Mesodermal cell (in vitro differentiated cells): ENCODE data around the gene ANXA2R.

Source experiments
- H3K27ac ChIP-seq: 2 replicates; pipeline ENCODE4 v1.7.0; 2013; ENCODE audit warnings: mild to moderate bottlenecking, low read depth, low read length, moderate library complexity; ENCODE audit not compliant: severe bottlenecking
- H3K36me3 ChIP-seq: 2 replicates; pipeline ENCODE4 v1.7.1; 2013; ENCODE audit warnings: mild to moderate bottlenecking, low read length, moderate library complexity; ENCODE audit not compliant: control insufficient read depth, insufficient read depth
- H3K4me1 ChIP-seq: one replicate; pipeline ENCODE4 v1.7.1; 2013; ENCODE audit warnings: mild to moderate bottlenecking, low read length; ENCODE audit not compliant: insufficient read depth, control insufficient read depth, poor library complexity, severe bottlenecking
- H3K4me3 ChIP-seq: 2 replicates; pipeline ENCODE4 v1.7.0; 2013; ENCODE audit warnings: low read length, control low read depth, mild to moderate bottlenecking; ENCODE audit not compliant: insufficient read depth, poor library complexity, severe bottlenecking; ENCODE audit errors: extremely low read depth
- H3K9me3 ChIP-seq: 2 replicates; pipeline ENCODE4 v1.7.1; 2013; ENCODE audit warnings: mild to moderate bottlenecking, low read length, moderate library complexity; ENCODE audit not compliant: control insufficient read depth
- WGBS, 2 experiments: methylation state at CpG; one replicate each; pipeline ENCODE4 v1.1.5; 2013; ENCODE audit warnings: missing lambda C conversion rate in 2 of 2; ENCODE audit not compliant: insufficient coverage in 2 of 2; 5-methylcytosine and 5-hydroxymethylcytosine counted together

The ANXA2R gene

DNA sequence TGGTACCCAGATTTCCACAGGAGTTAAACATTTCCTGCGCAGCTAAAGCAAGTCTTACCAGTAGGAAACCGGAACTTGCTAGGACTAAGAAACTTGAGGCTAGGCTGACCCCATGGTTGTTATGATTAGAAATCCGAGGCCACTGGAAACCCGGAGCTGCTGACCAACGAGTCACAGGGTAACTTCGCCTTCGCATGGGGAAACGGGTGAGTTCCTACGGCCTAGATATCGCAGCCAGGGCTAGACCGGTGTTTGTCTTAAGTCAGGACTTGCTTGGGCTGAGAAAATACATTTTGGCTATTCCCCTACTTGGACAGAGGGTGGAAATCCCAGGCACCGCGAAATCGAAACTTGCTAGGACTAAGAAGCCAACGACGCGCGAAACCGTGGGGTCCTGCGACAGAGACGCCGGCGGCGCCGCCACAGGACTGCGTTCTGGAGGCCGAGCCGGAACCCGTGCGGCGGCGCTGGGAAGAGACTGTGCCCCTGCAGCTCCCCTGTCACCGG lies 1.6 kb upstream of the ANXA2R start:
- Histone ChIP-seq H3K4me3 (peak overlapping the region; percentile 46), H3K27ac (peak overlapping the region; percentile 89), H3K36me3 (no peaks in the 10 kb centered on the region), H3K9me3 (no peaks in the 10 kb centered on the region), H3K4me1 (peaks cover 15% of the 10 kb centered on the region)
- WGBS, 2 experiments = 2 to 4% methylated on average over 32 to 33 of the region's 33 CpGs

DNA sequence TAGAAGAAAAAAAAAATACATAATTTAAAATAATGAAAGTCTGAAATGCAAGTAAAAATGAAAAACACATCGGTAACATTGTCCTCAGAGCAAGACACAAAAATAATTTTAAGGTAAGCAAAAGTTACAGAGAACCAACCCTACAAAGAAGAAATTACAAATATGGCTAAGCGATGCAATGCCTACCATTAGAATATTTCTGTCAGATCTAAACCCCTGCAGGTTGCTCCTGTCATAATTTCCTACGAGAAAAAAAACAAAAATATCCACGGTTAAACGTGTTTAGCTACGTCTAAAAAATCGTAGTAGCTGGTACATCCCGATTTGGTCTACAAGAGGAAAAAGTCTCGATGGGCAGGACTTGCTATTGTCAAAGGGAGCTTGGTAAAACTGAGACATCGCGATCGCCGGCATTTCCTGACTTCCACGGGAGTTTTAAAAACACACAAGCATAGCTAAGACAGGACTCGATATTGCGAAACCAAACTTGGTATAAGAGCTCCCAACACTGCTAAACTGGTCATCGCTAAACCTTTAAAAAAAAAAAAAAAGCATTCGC lies 1.1 kb upstream of the ANXA2R start:
- peak overlapping the region; percentile 46 for H3K4me3 ChIP-seq
- no peaks in the 10 kb centered on the region for H3K36me3 ChIP-seq
- H3K27ac ChIP-seq = peak overlapping the region; percentile 89
- H3K4me1 ChIP-seq = peaks cover 15% of the 10 kb centered on the region
- 7 to 9% methylated on average over 16 to 17 of the region's 18 CpGs for WGBS, 2 experiments
- H3K9me3 ChIP-seq = no peaks in the 10 kb centered on the region

DNA sequence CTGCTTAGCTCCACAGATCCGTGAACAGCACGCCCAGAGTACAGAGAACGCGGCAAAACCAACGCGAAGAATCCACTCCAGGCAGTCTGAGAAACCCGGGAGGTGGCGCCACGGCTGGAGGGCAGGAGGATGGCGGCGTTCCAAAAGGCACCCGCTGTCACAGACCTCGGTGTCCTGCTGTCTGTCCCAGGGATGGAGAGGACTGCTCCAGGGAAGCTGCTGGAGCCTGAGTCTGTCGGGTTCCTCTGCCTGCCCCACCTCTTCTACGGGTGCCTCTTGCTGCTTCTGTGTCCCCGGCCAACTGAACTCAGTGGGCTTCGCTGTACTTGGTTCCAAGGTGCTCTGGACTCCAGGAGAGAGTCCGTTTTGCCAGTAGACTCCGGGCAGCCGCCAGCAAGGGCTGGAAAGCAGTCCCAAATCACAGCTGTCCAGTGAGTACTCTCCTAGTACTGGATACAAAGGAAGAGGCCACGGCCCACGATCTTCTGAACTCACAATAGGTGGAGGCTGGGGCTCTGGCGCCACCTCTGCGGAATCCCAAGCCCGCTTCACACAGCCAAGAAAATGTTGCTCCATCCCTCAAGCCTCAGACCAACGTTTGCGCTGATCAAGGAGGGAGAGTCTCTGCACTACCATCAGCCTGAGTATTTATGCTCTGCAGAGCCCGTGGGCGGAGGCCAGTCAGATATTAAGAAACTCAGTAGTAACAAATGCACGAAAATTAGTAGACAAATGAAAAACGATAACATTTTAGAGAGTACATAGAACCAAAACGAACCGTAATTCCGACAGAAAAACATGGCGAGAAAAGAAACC lies 440 bp downstream of the ANXA2R start:
- Histone ChIP-seq H3K9me3 (no peaks in the 10 kb centered on the region), H3K27ac (peak overlapping the region; percentile 58), H3K4me1 (peaks cover 22% of the 10 kb centered on the region), H3K4me3 (peak overlapping the region; percentile 46), H3K36me3 (no peaks in the 10 kb centered on the region)
- 4 to 6% methylated on average over 20 to 28 of the region's 35 CpGs for WGBS, 2 experiments

DNA sequence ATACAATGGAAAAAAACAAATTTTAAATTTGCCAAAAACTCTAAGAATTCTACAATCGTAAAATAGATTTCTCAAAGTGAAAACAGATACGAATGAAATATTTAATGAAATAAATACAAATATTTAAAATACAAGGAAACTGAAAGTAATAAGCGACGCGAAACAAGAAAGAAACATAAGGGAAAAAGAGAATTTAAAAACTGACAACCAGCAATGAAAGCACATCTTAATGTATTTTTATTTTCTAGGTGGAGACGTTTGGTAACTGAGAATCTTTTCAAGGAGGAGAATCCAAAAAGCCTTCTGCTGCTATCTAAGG lies 1.0 kb downstream of the ANXA2R start:
- peaks cover 26% of the 10 kb centered on the region for H3K4me1 ChIP-seq
- WGBS, 2 experiments = no CpG with 5 or more reads among the region's 6 CpGs
- no peaks in the 10 kb centered on the region for H3K9me3 ChIP-seq
- peak overlapping the region; percentile 46 for H3K4me3 ChIP-seq
- no peaks in the 10 kb centered on the region for H3K36me3 ChIP-seq
- peak overlapping the region; percentile 58 for H3K27ac ChIP-seq

DNA sequence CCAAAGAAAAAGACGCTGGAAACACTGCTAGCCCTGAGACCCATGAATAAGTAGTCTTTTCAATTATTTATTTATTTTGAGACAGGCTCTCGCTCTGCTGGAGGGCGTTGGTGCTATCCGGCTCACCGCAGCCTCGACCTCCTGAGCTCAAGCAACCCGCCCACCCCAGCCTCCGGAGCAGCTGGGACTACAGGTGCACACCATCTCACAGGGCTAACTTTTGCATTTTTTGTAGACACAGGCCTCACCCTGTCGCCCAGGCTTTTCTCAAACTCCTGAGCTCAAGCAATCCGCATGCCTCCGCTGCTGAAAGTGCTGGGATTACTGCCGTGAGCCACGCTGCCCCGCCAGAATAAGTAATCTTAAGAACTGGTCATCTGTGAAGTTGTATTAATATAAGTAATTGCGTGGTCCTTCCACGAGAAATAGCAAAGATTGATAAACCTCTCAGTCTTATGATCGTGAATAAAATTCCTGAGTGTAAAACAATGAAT lies 1.6 kb downstream of the ANXA2R start:
- H3K4me3 ChIP-seq = no peak overlapping the region
- H3K4me1 ChIP-seq = peaks cover 30% of the 10 kb centered on the region
- H3K9me3 ChIP-seq = no peaks in the 10 kb centered on the region
- no peak overlapping the region for H3K27ac ChIP-seq
- WGBS, 2 experiments = 72 to 76% methylated on average over 13 to 16 of the region's 17 CpGs
- H3K36me3 ChIP-seq = no peaks in the 10 kb centered on the region

DNA sequence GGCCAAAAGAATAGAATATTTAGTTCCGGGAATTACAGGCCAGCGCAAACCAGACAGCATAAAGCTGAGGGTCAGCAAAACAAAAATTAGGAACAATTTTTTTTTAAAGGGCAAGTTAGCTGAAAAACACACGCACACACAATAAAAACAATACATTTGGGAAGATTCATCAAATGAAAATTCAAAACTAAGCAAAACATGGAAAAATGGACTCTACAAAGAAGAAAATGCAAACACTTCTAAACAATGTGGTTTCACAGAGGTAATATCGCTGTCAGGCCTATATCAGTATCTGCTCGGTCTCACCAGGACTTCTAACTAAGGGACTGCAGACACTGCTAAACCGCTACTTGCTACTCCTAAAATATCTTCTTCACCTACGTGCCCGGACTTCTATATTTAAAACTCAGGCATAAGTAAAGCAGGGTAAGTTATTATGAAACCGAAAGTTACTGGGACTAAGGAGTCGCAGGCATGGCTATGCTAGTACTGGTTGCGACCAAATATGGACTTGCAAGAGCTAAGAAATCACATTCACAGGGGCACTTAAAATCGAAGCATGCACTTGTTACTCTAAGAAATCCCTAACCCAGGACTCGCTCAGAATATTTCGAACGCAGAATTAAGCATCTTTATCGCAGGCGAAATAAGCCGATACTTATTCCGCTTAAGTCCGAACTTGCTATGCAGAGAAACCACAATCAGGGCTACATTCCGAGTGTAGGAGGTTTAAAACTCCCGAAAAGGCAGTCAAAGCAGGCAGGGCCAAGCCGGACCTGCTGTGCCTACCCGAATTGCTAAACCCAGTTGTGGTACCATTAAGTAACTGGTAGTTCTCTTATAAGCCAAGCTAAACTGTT lies 2.3 kb downstream of the ANXA2R start:
- no peaks in the 10 kb centered on the region for H3K9me3 ChIP-seq
- no peaks in the 10 kb centered on the region for H3K36me3 ChIP-seq
- H3K4me3 ChIP-seq = no peak overlapping the region
- no peak overlapping the region for H3K27ac ChIP-seq
- peaks cover 30% of the 10 kb centered on the region for H3K4me1 ChIP-seq
- 90% methylated on average over 19 to 21 of the region's 24 CpGs for WGBS, 2 experiments

DNA sequence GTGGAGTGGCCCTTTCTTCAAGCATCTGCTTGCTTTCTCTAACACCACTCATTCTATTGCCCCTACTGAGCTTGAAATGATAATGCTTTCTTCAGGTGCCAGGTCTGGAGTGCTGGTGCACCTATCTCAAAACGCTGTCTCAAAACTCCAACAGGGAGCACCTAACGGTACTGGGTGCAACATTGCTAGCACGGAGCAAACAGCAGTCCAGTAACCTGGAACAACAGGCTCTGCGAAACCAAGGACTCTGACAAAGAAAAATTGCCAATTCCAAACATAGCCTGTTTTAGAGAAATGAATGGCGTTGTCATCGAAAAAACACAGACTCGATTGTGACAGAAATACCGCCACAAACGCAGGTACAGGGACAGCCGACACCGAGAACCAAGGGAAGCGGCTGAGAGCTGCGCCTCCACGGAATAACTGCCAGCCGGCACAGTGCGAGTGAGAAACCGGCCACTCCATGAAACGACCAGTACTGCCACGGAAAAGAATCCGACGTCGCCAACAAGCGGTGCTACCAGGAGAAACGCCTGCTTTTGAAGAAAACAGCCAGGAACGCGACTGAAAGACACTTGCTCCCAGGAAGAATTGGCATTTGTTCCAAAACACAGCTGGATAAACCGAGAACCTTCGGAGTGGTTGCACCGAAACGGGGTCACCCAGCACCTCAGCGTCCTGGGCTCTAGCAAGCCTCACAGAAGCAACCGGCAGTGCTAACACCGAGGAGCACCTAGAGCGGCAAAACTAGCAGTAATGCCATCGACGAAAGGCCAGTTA lies 3.1 kb downstream of the ANXA2R start:
- WGBS, 2 experiments = 90 to 92% methylated on average over 36 of the region's 36 CpGs
- Histone ChIP-seq H3K36me3 (no peaks in the 10 kb centered on the region), H3K4me1 (peaks cover 30% of the 10 kb centered on the region), H3K4me3 (no peak overlapping the region), H3K27ac (no peak overlapping the region), H3K9me3 (no peaks in the 10 kb centered on the region)

DNA sequence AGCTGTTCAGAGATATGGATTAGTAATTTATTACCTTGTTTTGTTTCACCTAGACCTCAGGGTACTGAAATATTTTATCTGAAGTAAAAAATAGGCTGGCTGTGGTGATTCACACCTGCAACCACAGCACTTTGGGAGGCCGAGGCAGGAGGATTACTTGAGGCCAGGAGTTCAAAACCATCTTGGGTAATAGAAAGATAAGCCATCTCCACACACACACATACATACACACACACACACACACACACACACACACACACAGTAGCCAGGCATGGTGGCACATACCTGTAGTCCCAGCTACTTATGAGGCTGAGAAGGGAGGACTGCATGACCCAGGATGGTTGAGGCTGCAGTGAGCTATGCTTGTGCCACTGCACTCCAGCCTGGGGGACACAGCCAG lies 3.7 kb downstream of the ANXA2R start:
- peaks cover 27% of the 10 kb centered on the region for H3K4me1 ChIP-seq

DNA sequence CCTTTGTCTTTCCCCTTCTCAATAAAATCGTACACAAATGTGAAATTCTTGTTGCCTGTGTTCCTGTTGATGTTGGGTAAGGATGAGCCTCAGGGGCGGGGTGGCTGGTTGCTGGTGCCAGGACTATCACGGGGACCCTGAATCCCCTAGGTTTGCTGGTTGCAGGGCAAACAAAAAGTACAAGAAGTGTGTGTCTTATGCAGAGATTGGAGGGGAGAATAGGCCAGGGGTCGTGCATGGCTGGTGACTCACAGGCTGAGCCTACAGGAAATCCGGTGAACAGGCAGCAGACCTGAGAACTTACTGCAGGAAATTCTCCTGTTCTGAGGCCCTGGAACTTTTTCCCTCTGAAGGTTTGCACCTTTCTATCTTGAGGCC lies 5.5 kb downstream of the ANXA2R start:
- 54 to 56% methylated on average over 4 of the region's 5 CpGs for WGBS, 2 experiments
- no peak overlapping the region for H3K4me3 ChIP-seq
- H3K4me1 ChIP-seq = peaks cover 24% of the 10 kb centered on the region

More for the DNA sequence above, 3.7 kb downstream of the ANXA2R start:
- H3K9me3 ChIP-seq = no peaks in the 10 kb centered on the region
- no peak overlapping the region for H3K27ac ChIP-seq
- H3K36me3 ChIP-seq = no peaks in the 10 kb centered on the region
- H3K4me3 ChIP-seq = no peak overlapping the region
- WGBS, 2 experiments = 80 to 100% methylated on average over 1 of the region's 1 CpG

More for the DNA sequence above, 5.5 kb downstream of the ANXA2R start:
- Histone ChIP-seq H3K36me3 (no peaks in the 10 kb centered on the region), H3K27ac (peak overlapping the region; percentile 52), H3K9me3 (no peaks in the 10 kb centered on the region)
